NCI-H1694 treated with DMSO at 0.1 percent for 48 hours (cell line): ENCODE results near the gene STARD13.
"Not testable (repeated sequence)": the region's sequence is repeated elsewhere in the genome, so short reads cannot be mapped to it uniquely, and the experiment has no call there.

Source experiments
- DNase-seq: peaks from one replicate; lab custom pipeline; 2025; lab: John Stamatoyannopoulos, UW

Gene STARD13

DNA sequence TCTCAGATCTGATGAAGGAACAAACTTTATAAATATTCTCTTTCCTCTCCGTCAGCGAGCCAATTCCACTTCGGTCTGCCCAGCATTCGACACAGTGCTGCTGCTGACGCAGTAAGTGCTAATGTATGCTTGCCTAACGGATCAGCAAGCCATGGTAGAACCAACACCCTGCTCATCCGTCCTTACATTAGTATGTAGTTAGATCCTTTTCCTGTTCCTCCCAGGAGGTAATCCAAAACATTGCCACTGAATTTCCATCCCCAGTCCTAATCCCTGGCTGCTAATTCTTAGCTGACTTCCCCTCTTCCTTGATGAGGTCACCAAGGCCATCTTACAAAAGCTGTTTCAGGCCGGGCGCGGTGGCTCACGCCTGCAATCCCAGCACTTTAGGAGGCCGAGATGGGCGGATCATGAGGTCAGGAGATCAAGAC, 88.0 kb downstream of the STARD13 start:
- DNase-seq, result no peak

DNA sequence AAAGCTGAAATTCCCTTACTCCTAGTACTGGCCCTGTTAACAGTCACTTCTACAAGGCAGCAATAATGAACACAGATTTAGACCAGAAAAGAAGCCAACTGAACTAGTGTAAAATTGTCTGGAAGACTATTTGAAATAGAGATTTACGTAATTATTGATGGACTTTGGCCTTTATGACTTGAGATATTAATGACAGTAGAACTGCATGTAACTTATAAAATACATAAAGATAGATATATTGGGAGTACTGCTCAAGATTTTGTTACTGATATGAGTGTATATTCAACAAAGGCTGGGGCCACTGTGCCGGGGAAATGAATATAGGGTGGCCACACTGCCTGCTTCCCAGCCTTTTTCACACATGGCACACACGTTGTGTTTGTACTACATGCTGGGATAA, 88.8 kb downstream of the STARD13 start:
- DNase-seq, result no peak

DNA sequence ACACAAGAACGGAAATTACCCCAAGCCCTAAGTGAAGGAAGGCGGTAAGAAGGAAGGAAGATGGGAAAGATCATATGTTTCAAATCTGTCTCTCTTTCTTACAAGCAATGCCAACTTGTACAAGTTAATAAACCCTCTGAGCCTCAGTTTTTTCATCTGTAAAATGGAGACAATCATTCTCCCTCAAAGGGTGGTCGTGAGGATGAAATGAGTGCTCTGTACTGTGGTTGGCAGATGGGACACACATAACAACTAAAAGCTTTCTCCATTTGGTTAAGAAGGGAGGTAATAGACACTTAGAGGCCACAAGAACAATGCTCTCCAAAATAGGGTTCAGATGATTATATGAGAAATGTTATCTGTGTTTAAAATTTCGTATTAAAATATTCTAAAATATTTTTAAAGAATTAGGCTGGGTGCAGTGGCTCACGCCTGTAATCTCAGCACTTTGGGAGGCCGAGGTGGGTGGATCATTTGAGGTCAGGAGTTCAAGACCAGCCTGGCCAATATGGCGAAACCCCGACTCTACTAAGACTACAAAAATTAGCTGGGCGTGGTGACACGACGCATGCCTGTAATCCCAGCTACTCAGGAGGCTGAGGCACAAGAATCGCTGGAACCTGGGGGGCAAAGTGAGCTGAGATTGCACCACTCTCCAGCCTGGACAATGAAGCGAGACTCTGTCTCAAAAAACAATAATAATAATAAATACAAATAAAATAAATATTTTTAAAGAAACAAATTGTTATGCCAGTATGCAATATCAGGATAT, 89.7 kb downstream of the STARD13 start:
- no peak for DNase-seq

DNA sequence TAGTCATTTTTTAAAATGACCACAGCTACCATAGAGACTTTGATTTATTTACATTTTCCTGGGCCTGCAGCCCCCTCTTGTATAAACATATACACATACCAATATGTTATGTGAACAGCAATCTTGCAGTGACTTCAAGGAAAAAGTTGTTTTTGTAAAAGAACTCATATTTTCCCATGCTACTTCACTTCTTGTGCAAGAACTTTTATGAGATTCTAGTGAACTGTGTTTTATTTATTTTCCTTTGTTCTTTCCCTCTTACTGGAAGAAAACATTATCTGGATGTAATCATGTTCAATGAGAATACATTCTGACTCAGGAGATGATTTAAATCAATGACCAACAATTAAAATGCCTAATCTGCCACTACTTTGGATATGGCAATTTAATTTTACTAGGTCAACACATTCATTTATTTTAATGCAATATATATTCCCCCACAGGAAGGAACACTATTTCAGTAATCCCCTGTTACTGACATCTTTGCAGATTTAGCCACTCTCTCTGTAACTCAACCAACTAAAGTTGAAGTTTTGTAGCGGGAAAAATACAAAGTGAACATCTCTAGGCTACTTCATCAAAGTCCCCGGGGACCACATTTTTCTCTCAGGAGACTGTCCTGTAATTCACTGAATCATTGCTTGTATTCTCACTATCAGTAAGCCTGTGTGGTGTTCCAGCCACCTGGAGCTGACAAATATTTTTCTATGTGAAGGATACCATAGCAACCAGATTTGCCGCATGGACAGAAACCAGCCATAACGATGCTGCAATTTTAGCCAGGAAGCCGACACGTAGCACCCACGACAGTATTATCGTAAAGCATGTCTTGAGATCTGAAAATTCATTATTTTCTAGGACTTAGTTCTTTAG, 90.5 kb downstream of the STARD13 start:
- peak; percentile 11 for DNase-seq

DNA sequence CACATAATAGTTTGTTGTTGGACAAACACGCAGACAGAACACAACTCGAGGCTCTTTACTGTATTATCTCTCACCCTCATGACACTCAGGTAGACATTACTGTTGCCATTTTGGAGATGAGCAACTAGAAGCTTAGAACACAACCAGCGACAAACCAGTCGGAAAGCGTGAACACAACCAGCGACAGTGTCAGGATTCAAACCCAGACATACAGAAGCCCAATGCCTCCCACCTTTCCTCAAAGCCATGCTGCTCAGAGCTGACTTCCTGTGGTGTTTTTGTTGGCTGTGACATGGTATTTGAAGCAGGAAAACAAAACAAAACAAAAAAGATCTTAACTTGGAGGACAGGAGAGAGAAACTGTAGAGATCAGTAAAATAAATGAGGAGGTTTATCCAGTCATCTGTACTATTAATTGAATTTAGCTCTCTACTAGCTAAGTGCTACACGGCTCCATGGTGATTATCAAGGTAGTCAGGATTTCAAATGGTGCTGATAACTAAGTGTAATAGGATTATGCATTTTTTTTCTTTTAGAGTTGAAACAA, 92.1 kb downstream of the STARD13 start:
- DNase-seq, result no peak

DNA sequence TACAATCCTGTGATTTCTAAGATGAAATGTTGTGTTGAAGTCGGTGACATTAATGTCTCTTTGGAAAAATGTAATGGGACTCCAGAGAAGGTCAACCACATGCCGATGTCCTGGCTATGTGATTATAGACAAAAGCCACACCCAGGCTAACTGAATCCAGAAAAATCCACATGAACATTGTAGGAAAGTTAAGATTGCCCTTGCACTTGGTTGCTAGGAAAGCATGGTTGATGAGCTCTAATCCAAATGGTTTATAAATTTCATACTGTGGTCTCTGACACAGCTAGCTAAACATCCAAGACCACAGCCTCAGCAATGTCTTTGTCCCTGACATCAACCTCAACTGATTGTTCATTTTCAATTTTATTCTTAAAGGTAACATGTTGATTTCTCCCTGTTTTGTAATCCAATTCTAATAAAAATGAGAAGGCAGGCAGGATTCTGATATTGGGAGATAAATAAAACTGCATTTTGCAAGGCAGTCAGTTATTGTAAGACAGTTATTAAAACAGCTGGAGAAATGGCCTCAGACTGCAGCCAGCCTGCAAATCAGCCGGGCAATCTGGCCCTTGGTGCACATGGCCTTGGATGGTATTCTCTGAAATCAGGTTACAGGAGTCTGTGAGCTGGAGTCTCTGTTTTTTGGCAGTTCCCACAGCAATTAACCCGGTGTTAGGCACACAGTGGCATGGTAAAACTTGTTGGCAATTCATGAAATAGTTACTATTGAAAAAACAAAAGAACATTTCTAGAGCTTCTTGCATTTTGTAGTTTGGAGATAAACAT, 93.9 kb downstream of the STARD13 start:
- DNase-seq, result no peak

DNA sequence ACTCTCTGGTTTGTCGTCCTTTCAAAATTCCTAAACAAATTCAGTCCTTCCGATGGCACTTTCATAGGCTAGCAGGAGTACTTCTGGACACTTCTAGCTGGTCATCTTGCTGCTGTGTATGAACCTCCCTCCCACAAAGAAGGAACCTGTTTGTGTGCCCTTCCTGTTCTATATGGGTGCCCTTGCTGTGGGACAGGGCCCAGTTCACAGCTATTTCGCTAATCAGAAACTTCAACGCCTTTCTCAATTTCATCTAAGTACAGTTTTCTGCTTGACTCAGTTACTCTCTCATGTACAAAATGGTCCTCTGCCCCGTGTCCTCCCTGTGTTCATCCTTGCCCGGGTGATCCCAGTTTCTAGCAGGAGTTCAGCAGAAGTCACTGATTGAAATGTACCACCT, 96.1 kb downstream of the STARD13 start:
- no peak for DNase-seq

DNA sequence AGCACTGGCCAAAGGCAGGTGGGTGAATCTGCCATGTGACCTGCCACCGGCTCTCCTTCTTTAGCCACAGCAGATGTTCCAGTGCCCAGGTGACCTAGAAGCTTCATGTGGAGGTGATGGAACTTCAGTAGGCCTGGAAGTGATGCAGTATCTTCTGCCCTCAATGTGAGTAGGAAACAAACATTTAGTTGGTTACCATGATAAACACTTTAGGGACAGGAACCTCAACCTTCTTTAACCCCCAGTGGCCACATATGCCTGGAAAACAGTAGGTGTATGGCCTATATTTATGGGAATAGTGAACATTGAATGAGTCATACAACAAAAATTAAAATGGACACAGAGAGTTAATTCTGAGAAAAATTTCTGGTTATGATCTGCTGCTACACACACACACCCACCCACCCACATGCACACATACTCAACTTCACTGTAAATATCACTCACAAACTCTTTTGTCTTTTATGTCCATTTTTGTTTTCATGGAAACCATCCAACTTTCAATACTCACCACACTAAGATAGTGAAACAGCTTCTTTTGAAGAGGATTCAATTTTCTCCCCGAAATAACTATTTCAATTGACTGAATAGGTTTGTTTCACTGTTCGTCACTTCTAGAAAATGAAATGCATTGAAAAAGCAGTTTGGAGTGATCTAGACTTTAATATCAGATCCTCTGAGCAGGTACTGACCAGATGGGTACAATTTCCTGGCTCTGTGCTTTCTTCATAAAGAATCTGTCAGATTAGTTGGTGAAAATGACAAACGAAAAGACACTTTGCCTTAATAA, 97.3 kb downstream of the STARD13 start:
- DNase-seq, result no peak

DNA sequence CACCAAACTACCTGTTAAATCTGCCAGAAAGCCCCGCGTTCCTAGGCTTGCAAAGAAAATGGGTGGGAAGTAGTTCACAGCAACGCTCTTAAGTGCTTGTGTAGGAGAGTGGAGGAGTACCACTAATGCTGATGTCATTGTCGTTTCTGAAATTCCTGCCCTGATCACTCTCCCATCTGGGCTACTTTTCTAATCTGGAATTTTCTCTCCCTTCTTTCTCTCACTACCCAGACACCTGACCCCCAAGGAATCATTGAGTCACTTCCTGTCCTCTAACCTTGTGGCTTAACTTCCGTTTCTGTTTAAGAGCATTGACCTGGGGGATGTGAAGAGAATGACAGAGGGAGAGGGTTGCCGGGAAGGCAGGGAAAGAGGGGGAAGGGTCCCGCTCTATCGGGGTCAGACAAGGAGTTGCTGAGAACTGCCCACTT, 98.7 kb downstream of the STARD13 start:
- DNase-seq, result no peak

DNA sequence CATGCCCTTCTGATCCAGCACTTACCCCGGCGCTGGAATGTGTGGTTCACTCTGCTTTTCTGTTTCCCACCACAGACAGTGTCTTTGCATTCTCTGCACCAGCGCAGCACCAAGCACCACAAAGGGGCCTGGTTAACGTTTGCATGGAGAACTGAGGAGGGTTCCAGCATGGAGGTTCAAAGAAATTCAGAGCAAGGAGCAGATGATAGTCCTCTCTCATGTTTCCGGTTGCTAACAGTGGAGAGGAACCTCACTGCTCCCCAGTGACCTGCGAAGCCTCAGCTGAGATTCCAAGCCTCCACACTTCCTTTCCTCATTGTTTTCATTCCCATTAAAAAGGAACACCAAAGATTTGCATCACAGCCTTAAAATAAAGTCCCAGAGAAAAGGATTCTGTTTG, 99.7 kb downstream of the STARD13 start:
- DNase-seq, result no peak

DNA sequence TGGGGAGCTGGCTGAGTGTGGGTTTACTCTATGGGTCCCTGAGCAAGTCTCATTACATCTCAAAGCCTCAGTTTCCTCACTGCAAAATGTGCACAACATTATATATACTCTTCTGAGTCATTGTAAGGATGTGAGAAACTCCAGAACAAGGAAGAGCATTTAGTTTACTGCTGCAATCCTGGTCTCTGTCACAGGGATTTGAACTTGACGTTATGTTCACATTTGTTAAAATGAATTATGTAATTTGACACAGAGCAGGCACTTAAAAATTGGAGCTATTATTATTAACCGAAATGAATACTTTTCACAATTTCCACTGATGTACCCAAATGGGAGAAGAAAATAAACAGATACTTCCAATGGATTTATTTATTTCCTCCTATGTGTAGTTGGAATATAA, 101.0 kb downstream of the STARD13 start:
- no peak for DNase-seq

DNA sequence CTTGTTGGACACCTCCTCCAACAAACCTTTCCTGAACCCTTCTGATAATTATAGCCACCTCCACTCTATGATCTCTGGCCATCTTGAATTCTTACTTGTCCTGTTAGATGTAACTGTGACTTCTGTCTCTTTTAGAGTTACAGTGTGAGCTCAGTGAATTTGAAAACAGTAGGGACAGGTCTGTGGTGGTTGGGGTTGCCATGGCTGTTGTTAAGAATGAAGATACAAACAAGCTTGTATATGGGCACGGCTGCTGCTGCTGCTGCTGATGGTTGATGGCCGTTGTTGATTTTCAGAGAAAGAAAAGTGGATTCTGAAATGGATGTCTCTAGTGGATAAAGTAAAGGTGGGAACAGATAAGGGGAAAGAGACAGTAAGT, 101.5 kb downstream of the STARD13 start:
- DNase-seq, result no peak

DNA sequence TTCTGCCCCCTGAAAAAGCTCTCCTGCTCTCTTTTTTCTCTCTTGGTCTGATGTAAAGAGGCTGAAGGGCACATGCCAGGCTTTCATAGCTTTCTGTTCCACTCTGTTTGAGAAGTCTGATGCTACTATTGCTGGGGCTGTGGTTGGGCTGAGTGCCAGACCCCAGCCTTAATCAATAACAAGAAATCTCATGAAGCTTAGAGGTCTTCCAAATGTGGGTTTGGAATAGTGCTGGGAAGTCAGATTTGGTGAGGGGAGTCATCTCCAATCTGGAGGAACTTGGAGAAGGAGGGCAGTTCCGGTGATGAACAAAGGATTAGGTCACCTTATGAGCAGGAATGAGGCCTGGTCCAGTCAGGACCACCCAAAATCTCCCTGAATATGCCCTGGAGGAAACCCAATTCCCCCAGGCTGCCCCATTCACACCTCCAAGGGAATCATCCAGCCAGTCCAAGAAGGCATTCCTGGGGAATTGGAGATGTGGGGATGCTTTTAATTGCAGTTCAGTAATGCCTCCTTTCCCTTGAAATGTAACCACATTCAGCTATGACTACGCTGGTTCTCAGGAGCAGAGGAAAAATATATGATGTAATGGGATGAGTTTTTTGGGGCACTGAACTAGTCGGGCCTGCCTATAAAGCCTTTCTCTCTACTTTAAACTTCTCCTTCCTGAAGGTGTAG, 102.0 kb downstream of the STARD13 start:
- DNase-seq, result no peak

DNA sequence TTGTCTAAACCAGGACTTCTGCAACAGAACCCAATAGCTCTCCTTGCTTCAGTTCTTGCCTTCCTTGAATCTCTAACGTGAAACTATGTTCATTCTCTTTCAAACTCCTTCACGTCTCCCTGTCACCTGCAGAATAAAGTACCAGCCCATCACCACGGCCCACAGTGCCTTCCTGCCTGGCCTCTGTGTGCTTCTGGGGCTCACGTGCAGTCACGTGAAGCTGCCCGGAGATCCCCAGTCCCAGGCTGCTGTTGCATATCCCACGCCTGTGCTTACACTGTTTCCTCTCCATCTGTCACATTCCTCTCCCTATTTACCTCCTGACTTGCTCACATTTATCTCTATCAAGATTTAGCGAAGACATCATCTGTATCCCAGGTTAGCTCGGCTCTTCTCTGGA, 102.8 kb downstream of the STARD13 start:
- peak; percentile 30 for DNase-seq

DNA sequence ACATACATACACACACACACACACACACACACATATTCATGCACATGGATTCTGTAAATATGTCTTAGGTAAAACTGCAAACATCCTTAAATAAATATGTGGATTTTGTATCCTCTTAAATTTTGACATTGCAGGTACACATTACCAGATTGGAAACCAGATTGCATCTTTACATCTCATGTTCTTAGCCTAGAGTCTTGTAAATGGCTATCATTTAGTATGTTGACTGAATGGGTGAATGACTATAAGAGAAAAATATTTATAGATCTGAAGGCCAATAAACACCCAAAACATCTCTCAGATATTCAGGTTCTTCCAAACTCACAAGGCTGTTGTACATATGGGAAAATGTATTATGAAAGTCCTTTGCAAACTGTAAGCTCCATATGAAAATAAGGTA, 104.3 kb downstream of the STARD13 start:
- no peak for DNase-seq

DNA sequence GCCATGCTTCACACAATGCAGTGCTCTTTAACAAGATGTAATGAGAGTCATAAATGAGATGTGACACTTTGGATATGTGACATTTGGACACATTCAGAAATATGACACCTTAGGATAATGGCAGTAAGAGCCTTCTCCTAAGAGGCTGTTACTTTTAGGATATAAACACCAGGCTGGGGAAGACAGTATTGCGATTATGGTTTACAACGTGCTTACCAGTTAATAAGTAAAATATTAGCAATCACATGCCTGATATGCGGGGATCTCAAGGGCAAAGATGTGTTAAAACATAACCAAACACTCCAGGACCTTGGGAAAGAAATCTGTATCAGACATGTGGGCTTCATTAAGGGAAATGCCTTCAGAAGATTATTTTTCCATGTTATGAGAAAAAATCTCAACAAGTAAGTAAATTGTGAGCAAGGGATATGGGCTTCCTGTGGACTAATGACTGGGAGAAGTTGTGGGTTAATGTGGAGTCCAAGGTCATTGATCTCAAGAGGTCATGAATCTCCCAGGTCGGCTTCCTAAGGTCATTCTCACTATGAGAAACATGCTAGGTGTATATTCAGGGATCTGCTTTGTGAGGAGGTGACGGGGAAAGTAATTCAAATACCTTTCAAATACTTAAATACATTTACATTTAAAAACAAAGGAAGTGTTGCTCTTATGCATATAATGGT, 105.3 kb downstream of the STARD13 start:
- no peak for DNase-seq

DNA sequence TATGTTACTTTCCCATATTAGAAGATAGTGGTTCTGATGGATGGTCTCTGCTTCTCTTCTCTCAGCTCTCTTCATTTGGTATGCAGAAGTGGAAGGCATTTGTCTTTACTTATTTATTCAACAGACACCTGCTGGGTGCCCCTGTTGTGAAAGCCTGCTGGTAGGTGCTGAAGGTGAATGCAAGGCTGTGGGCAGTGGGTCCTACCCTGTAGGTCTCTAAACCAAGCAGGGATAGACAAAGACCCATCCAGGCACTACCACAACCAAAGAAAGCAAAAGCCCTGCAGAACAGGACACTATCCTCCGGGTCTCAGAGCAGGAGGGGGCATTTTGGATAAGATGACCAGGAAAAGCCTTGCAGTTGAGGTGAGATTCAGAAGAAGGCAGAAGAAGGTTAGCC, 106.1 kb downstream of the STARD13 start:
- DNase-seq, result no peak

DNA sequence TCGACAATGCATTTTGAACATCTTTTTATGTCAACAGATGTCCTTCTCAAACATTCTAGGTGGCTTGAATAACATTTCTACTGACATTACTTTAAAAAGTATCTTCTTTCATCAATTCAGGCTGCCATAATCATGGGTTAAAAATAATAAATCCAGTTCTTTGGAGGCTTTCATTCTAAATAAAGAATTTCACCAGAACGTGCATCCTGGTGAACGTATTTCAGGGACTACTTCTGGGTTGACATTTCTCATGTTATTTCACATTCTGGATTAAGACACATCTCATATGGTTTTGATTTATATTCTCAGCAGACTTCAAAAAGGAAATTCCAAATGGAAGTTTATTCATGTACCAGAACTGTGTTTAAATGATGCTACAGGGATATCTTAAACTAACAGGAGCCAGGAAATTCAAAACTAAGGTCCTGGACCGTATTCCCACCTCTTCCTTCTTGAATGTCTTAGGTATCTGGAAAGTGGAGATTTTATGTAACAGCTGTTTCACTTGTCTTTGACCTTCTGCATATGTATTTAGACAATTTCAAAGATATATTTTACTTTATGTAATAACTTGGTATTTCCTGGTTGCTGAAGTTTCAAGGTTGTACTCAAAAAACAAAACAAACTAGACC, 107.2 kb downstream of the STARD13 start:
- no peak for DNase-seq

DNA sequence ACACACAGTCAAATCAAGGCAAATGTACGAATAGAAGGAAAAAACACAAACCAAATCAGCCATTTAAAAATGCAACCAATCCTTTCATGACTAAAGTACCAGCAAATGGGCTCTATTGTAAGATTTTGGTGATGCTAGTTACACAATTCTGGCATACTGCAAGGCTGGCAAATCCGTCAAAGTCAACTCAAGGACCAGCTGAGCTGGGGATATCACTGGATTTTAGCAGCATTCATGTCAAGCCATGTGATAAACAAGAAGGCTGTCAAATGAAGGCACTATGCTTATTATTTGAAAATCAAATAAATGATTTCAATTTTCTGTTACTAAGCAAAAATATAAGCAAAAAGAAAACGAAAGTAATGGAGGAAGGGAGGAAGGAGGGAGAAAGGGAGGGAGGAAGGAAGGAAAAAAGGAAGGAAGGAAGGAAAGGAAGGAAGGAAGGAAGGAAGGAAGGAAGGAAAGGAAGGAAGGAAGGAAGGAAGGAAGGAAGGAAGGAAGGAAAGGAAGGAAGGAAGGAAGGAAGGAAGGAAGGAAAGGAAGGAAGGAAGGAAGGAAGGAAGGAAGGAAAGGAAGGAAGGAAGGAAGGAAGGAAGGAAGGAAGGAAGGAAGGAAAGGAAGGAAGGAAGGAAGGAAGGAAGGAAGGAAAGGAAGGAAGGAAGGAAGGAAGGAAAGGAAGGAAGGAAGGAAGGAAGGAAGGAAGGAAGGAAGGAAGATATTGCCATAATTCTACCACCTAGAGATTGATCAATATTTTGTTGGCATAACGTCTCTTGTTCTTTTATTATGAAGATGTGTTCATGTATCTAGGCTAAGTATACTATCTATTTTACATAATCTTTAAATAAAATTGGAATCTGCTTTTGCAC, 108.0 kb downstream of the STARD13 start:
- not testable (repeated sequence) for DNase-seq
